ENCODE measurements around the gene SKOR1.

The SKOR1 gene

GRCh38 chr15:67865766-67866165 is 40.5 kb downstream of the SKOR1 start:
- Histone ChIP-seq H3K4me3 (replicated peaks; ENCODE audit: insufficient read depth, low read length) (no peak overlapping the region), H3K27ac (replicated peaks) (no peak overlapping the region), H3K27me3 (ENCODE audit: insufficient read depth, poor library complexity, severe bottlenecking) (no peaks in the 10 kb centered on the region)
- TF ChIP-seq SPI1 (IDR thresholded peaks at IDR 0.05; ENCODE audit: borderline replicate concordance, low read depth) = no peak
- TF ChIP-seq POLR2AphosphoS5 (IDR thresholded peaks at IDR 0.05; ENCODE audit: low read depth) = no peak
- no peak for TF ChIP-seq REST (IDR thresholded peaks at IDR 0.05; ENCODE audit: insufficient replicate concordance, low read depth)
- TF ChIP-seq CTCF (IDR thresholded peaks at IDR 0.05; ENCODE audit: insufficient read depth, low read length) = no peak
- no peak for TF ChIP-seq GABPA (IDR thresholded peaks at IDR 0.05; ENCODE audit: low read depth)
- DNase-seq (ENCODE audit: low read depth in 1 of 2, low spot score in 1 of 2) = no peak

- no peak overlapping the region for H3K27ac ChIP-seq (replicated peaks)
- no peak for DNase-seq (ENCODE audit: low read depth in 1 of 2, low spot score in 1 of 2)
- H3K27me3 ChIP-seq (ENCODE audit: insufficient read depth, poor library complexity, severe bottlenecking) = no peaks in the 10 kb centered on the region
These were observed 44.4 kb downstream of the SKOR1 start for GRCh38 chr15:67869701-67870100.

More at GRCh38 chr15:67869701-67870100, 44.4 kb downstream of the SKOR1 start:
- no peak overlapping the region for H3K4me3 ChIP-seq (replicated peaks; ENCODE audit: insufficient read depth, low read length)
- TF ChIP-seq SPI1 (IDR thresholded peaks at IDR 0.05; ENCODE audit: borderline replicate concordance, low read depth) = no peak
- TF ChIP-seq GABPA (IDR thresholded peaks at IDR 0.05; ENCODE audit: low read depth) = no peak
- TF ChIP-seq REST (IDR thresholded peaks at IDR 0.05; ENCODE audit: insufficient replicate concordance, low read depth) = no peak
- TF ChIP-seq CTCF (IDR thresholded peaks at IDR 0.05; ENCODE audit: insufficient read depth, low read length) = no peak
